OCI-LY1 (cell line): Measurements from ENCODE around the gene CPSF4.

ENCODE experiments used
- CTCF ChIP-seq: fragments of 200-600 bp; sonication (generic), shearing (Covaris generic); IDR thresholded peaks from 2 replicates; pipeline ENCODE4 v1.5.1; 2017; ENCODE audit warnings: mild to moderate bottlenecking, antibody characterized with exemption, low read length, moderate library complexity, mixed read lengths
- EZH2 ChIP-seq: fragments of 200-600 bp; sonication (generic), shearing (Covaris generic); IDR thresholded peaks from 2 replicates; pipeline ENCODE4 v1.8.0; 2017; ENCODE audit warnings: borderline replicate concordance, mixed run types, mild to moderate bottlenecking, antibody characterized with exemption, low read length, moderate library complexity, mixed read lengths

- TF ChIP-seq EZH2 = no peak
- no peak for TF ChIP-seq CTCF
Measured at GRCh38 chr7:99449326-99449725, 10.6 kb downstream of the CPSF4 start.
